Gastroesophageal sphincter (tissue), 3 donors: Measurements from ENCODE around the gene KLHL17.

Source experiments
- CTCF ChIP-seq, 4 experiments: fragments of 200-600 bp in 2 of 4; fragments of 450-650 bp in 2 of 4; sonication (generic) in 1 of 4; IDR thresholded peaks; one replicate each; pipeline ENCODE4 v1.5.1; 2017 to 2019; ENCODE audit warnings: antibody characterized with exemption in 4 of 4, mild to moderate bottlenecking in 2 of 4, moderate library complexity in 2 of 4
- POLR2A ChIP-seq, 2 donors: fragments of 450-650 bp; IDR thresholded peaks; one replicate each; pipeline ENCODE4 v1.6.1; 2017; ENCODE audit warnings: antibody characterized with exemption in 2 of 2, mild to moderate bottlenecking in 2 of 2, moderate library complexity in 1 of 2

GRCh38 chr1:919271-919872, 41.0 kb upstream of the KLHL17 start:
- TF ChIP-seq POLR2A (IDR thresholded peaks at IDR 0.05) (no peak), CTCF (IDR thresholded peaks at IDR 0.05) (no peak)
